Stimulated activated CD8-positive, alpha-beta memory T cell treated with anti-CD3 and anti-CD28 coated beads, Interleukin-4, amount 100 ng/mL, for 1 hour (primary cell): ENCODE measurements around the gene HSPA14.
"Not testable (repeated sequence)": the region's sequence is repeated elsewhere in the genome, so short reads cannot be mapped to it uniquely, and the experiment has no call there.

Experiments
- DNase-seq, 2 donors: peaks; one replicate each; pipeline ENCODE4 v3.0.0-alpha.2; 2020; ENCODE audit warnings: low read depth in 2 of 2, low spot score in 1 of 2

HSPA14 gene, protein sequence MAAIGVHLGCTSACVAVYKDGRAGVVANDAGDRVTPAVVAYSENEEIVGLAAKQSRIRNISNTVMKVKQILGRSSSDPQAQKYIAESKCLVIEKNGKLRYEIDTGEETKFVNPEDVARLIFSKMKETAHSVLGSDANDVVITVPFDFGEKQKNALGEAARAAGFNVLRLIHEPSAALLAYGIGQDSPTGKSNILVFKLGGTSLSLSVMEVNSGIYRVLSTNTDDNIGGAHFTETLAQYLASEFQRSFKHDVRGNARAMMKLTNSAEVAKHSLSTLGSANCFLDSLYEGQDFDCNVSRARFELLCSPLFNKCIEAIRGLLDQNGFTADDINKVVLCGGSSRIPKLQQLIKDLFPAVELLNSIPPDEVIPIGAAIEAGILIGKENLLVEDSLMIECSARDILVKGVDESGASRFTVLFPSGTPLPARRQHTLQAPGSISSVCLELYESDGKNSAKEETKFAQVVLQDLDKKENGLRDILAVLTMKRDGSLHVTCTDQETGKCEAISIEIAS

DNA sequence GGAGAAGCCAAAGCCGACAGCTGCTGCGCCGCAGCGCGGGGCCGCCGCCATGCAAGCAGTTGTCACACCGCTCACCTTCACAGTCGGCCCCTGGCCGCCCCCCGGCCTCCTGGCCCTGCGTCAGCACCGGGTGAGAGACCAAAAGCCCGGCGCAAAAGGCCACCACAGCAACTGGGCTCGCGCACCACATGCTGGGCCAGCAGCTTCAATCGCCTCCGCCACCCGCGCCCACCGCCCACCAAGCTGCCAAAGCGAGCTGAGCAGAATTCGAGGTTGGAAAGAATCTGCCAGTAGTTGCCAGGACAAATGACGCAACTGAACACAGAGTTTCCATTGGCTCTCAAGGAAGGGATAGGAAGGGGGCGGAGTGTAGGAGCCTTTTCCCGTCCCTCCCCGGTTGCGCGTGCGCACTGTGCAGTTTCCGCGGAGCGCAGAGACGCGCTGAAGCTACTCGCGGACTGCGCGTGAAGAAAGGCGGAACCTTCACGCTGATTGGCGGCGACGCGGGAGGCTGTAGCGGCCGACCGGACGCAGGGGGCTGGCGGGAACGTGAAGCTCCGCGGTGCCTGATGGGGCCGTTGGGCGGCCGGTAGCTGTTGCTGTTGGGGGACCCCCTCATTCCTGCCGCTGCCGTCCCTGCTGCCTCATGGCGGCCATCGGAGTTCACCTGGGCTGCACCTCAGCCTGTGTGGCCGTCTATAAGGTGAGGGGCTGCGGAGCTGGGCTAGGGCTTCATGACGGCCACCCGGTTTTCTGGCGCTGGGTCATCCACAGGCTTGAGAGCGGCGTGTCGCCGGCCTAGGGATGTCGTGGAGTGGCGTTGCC lies at the start of gene HSPA14, which contains the start of the genes CDNF and MSANTD7:
HSPA14 (plus strand) TSS at position 550 of the 825 bp plus-strand sequence; CDS start at position 647, 97 bp downstream.
CDNF (minus strand) TSS at position 281 of the 825 bp plus-strand sequence; CDS start at position 190, 91 bp downstream.
MSANTD7 (plus strand) TSS at position 550 of the 825 bp plus-strand sequence. CDS start 3,979 bp downstream, outside the sequence.
- DNase-seq: peak; percentile 99

DNA sequence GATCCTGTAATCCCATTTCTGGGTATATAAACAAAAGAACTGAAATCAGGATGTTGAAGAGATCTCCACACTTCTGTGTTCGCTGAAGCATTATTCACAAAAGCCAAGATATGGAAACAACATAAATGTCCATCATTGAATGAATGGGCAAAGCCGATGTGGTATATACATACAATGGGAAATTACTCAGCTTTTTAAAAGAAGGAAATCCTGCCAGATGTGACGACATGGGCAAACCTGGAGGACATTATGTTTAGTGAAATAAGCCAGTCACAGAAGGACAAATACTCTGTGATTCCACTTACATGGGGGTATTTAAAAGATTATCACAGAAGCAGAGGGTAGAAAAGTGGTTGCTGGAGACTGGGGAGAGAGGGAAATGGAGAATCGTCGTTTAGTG lies 39.5 kb upstream of the HSPA14 start:
- DNase-seq: no peak

DNA sequence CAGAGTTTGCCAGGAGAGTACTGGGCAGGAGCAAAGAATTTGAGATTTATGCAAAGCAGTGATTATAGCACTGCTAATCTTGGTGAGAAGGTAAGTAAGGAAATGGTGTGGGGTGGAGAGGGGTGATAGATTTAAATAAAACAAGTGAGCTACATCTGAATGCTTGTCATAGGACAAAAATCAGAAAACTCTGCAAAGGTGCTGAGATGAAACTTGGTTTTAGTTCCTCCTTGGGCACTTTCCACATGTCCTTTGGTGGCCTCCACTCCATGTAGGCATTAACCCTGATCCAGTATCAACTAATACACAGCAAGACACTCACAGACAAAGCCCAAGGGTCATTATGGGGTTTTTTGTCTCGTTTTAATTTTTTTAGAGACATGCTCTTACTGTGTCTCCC lies 37.7 kb upstream of the HSPA14 start:
- no peak for DNase-seq

DNA sequence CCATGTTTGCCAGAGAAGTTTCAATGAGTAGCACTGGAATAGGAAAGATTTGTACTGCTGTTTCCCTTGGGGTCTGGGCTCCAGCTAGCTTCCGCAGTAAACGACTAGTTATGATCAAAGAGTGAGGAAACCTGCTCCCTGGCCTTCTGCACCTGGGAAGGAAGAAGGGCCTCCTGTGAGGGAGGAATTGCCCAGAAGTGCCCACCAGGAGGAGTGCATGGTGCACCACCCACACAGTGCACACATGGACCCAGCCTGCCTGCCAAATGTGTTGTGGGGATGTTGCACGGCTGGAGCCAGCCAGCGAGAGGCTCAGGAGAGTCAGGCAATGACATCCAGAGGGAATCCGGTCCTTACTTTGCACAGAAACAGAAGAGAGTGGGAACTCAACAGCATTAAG lies 36.4 kb upstream of the HSPA14 start:
- no peak for DNase-seq

DNA sequence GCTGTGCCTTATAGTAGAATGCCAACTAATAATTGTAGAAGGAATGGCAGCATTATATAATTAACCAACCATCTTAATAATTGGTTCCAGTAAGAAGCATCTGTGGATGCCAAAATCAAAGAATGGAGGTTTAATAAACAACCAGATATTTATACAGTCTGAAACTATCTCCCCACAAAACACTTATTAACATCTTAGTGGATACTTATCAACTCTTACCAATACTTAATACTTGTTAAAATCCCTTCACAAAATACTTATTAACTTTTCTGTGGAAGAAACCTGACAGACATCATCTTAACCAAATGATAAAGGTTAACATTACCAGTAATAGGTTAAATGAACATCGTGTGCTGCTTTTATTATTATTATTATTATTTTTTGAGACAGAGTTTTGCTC lies 34.3 kb upstream of the HSPA14 start:
- no peak for DNase-seq

DNA sequence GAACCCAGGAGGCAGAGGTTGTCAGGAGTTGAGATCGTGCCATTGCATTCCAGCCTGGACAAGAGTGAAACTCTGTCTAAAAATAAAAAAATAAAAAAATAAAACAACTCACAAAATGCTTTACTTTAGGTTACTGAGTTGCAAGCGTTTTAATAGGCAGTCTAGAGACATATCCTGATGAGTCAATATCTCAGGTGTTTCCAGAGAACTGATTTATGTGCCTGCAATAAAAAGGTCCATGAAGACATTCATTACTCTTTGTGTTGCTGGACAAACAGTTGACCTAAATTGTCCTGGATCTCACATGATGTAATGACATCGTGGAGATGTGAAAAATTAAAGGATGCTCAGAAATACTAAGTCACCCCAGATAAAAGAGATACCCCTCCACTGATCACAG lies 31.8 kb upstream of the HSPA14 start:
- DNase-seq: no peak

GRCh38 chr10:14810969-14811953 lies 26.8 kb upstream of the HSPA14 start:
- DNase-seq: no peak

DNA sequence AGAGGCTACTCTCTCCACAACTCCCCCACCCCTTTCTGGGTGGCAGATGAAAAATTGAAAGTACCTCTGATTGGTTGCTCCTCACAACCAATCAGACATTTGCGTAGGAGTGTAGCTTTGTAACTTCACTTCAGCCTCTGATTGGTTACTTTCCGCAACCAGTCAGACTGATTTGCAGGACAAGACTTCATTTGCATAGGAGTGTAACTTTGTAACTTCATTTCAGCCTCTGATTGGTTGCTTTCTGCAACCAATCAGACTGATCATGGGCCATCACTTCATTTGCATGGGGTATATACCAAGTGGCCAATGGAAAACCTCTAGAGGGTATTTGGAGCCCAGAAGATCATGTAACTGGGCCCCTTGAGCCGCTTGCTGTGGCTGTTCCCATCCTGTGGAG lies 25.8 kb upstream of the HSPA14 start:
- no peak for DNase-seq

GRCh38 chr10:14815681-14816080 lies 22.4 kb upstream of the HSPA14 start:
- no peak for DNase-seq

GRCh38 chr10:14816717-14817116 lies 21.4 kb upstream of the HSPA14 start:
- not testable (repeated sequence) for DNase-seq

GRCh38 chr10:14820010-14820774 lies 17.9 kb upstream of the HSPA14 start:
- no peak for DNase-seq

- DNase-seq: no peak
These were observed 17.3 kb upstream of the HSPA14 start for GRCh38 chr10:14820775-14821154.

DNA sequence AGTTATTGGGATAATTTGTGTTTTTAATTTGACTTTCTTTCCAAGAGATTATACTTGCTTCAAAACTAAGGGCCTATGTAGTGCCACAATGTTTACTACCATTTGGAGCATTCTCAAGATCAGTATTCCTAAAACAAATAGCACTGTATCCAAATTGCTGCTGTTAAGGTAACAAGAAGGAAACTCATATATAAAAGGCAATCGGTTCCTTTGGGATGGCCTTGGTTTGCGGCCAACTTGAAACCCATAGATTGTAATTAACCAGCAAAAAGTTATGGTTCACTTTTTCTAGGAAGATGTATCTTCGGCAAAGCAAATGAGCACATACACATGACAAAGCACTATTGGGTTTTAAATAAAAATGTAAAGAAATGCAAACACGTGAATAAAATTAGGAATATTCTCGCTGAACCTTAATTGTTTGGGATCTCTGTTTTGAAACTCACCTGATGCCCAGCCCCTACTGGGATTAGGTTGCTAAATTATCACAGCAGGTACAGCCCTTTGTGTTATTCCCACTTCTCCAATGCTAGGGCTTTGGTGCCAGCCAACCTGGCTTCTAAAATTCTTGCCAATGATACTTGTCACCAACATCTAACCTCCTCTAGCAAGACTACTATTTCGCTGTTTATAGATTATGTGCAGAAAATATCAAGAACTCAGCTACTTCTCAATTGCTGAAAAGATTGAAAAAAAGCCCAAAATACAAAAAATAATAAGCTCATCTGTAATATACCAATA lies 16.3 kb upstream of the HSPA14 start:
- no peak for DNase-seq

- peak in 1 of 2 donors; percentile 9 for DNase-seq
These were observed 15.0 kb upstream of the HSPA14 start for GRCh38 chr10:14822879-14823755.

DNA sequence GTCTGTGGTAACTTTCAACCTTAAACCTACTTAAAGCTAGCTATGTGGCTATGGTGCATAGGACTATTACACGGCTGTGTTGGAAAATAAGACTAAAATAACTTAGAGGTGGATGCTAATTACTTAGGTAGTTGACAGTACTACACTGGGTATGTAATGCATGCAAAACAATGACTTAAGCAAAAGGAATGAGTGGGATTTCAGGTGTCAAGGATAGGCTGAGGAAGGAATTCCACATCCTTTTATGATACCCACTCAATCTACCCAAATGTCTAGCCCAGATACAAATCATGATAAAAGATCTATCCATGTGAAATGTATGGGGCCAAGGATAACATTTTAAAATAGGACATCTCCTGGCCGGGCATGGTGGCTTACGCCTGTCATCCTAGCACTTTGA lies 14.1 kb upstream of the HSPA14 start:
- no peak for DNase-seq

DNA sequence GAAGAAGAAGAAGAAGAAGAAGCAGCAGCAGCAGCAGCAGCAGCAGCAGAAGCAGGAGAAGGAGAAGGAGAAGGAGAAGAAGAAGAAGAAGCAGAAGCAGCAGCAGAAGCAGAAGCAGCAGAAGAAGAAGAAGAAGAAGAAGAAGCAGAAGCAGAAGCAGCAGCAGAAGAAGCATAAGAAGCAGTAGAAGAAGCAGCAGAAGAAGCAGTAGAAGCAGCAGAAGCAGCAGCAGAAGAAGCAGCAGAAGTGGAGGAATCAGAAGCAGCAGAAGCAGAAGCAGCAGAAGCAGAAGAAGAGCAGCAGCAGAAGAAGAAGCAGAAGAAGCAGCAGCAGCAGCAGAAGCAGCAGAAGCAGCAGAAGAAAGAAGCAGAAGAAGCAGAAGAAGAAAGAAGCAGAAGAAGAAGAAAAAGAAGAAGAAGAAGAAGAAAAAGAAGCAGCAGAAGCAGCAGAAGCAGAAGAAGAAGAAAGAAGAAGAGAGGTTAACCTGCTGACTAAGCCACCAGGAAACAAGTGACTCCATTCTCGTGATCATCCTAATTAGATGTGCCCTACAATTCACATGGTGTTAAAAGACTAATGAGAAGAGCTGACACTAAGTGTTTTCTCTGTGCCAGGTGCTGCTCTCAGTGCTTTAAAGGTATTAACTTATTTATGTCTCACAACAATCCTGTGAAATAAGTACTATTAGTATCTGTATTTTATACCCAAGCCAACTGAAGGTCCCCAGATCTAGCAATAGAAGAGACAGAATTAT lies 11.9 kb upstream of the HSPA14 start:
- DNase-seq: no peak

DNA sequence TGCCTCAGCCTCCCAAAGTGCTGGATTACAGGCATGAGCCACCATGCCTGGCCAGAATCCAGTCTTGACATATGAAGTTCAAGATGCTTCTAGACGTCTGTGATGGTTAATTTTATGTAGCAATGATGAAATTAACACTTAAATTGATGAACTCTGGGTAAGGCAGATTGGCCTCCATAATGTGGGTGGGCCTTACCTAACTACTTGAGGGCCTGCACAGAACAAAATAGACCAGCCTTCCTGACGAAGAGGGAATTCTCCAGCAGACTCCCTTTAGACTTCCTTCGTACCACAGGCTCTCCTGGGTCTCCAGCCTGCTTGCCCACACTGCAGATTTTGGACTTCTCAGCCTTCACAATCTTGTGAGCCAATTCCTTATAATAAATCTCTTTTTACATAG lies 5.0 kb upstream of the HSPA14 start:
- no peak for DNase-seq
